Fibroblast of skin of left biceps (primary cell): Measurements from ENCODE around the gene MTURN.
"Not testable (repeated sequence)": the region's sequence is repeated elsewhere in the genome, so short reads cannot be mapped to it uniquely, and the experiment has no call there.

Source experiments
- DNase-seq, 2 experiments: peaks; one replicate each; pipeline ENCODE4 v3.0.0-alpha.2; 2013; ENCODE audit warnings: low read depth in 2 of 2

MTURN gene

GRCh38 chr7:30134611-30135300, at the start of gene MTURN:
Gene MTURN, plus strand, starts transcription at chr7:30134986. Its CDS starts 151 bp downstream, at chr7:30135137.
- peak; percentile 45 to 46 for DNase-seq

GRCh38 chr7:30086529-30086928, 48.3 kb upstream of the MTURN start:
- DNase-seq: no peak

- no peak for DNase-seq
These were observed 47.4 kb upstream of the MTURN start for GRCh38 chr7:30087371-30087770.

GRCh38 chr7:30088362-30088761, 46.4 kb upstream of the MTURN start:
- no peak for DNase-seq

GRCh38 chr7:30090111-30090510, 44.7 kb upstream of the MTURN start:
- DNase-seq: no peak

- DNase-seq: peak; percentile 57 to 59
These were observed 43.3 kb upstream of the MTURN start for GRCh38 chr7:30091491-30091912.

GRCh38 chr7:30091987-30092386, 42.8 kb upstream of the MTURN start:
- DNase-seq: no peak

GRCh38 chr7:30093420-30093952, 41.3 kb upstream of the MTURN start:
- DNase-seq: no peak

- DNase-seq: not testable (repeated sequence)
These were observed 36.2 kb upstream of the MTURN start for GRCh38 chr7:30098599-30098998.

GRCh38 chr7:30102281-30102680, 32.5 kb upstream of the MTURN start:
- DNase-seq: no peak

- DNase-seq: no peak
These were observed 30.6 kb upstream of the MTURN start for GRCh38 chr7:30104157-30104556.

GRCh38 chr7:30112103-30112713, 22.6 kb upstream of the MTURN start:
- DNase-seq: no peak

- no peak for DNase-seq
These were observed 21.6 kb upstream of the MTURN start for GRCh38 chr7:30113144-30113543.

- no peak for DNase-seq
These were observed 20.1 kb upstream of the MTURN start for GRCh38 chr7:30114536-30115238.

- no peak for DNase-seq
These were observed 19.0 kb upstream of the MTURN start for GRCh38 chr7:30115709-30116297.

GRCh38 chr7:30116771-30117170, 18.0 kb upstream of the MTURN start:
- DNase-seq: no peak

- no peak for DNase-seq
These were observed 16.9 kb upstream of the MTURN start for GRCh38 chr7:30117896-30118295.

GRCh38 chr7:30119890-30120577, 14.8 kb upstream of the MTURN start:
- DNase-seq: no peak

- no peak for DNase-seq
These were observed 813 bp upstream of the MTURN start for GRCh38 chr7:30133736-30134610.

GRCh38 chr7:30135301-30136116, 723 bp downstream of the MTURN start:
- peak in 1 of 2 experiments; percentile 22 for DNase-seq
